Hindlimb muscle (tissue), 1 donor: Measurements from ENCODE around the gene DYRK1B. TPM values are rescaled to one million over a fixed set of nuclear protein-coding genes. Genes with fewer than 3 reads are reported as not detected.
"Not testable (repeated sequence)": the region's sequence is repeated elsewhere in the genome, so short reads cannot be mapped to it uniquely, and the experiment has no call there.

Experiments
- DNase-seq: peaks from one replicate; pipeline ENCODE4 v3.0.0-alpha.2; 2013
- polyA plus RNA-seq: library from polyadenylated mRNA; unstranded; fragments of 120-200 nt; gene quantifications from one replicate; pipeline ENCODE4 v1.2.1, GENCODE V29; 2013; ENCODE audit not compliant: insufficient read length

DYRK1B gene
- 78.4 TPM for polyA plus RNA-seq

DNA sequence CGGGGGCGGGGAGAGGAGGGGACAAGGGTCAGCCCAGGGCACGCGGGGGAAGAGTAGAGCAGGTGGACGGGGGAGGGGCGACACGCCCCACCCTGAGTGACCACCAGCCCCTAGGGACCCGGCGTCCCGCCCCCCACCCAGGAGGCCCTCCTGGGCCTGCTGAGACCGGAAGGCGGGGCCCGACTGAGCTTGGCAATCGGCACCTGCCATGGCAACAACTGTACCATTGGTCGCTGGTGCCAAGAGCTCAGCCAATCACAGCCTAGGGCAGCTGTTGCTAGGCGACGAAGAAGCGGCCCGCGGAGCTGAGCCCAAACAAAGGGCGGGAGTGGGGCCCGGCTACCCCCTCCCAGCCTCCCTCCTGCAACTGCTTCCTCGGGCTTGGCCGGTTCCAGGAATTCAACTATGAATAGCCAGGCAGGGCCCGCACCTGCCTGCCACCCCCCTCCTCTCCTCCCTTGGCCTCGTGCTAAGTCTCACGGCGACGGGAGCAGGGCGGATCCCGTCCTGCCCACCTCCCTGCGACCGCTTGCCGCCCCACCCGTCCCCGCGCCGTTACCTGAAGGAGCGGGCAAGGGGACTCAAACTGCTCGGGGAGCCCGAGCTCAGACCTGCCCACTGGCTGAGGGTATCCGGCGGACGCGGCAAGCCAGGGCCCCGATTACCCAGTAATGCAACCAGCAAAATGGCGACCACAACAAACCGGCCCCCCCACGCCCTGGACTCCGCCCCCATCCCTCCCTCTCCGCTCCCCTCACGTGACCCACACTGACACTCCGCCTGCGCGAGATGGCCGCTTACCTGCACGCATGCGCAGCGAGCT, at the start of gene DYRK1B:
Gene DYRK1B (minus strand): TSS at position 699 of the 823 bp plus-strand sequence. CDS start 2,295 bp downstream, outside the sequence.
- DNase-seq = peak; percentile 97

DNA sequence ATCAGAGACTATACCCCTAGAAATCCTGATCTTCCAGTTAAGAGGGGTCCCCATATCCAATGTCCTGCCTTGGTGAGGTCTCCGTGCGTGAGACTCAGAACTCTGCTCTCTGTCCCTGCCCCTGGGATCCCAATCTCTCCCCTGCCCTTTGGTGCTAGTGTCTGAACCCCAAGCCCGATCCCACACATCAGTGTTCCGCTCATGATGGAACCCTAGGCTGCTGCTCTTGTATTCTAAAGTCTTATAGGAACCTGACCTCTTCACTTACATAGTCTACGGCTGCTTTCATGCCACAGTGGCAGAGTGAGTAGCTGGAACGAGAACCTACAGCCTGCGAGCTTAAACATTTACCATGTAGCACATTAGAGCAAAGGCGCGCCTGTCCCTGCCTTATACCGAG, 48.7 kb upstream of the DYRK1B start:
- DNase-seq = not testable (repeated sequence)

DNA sequence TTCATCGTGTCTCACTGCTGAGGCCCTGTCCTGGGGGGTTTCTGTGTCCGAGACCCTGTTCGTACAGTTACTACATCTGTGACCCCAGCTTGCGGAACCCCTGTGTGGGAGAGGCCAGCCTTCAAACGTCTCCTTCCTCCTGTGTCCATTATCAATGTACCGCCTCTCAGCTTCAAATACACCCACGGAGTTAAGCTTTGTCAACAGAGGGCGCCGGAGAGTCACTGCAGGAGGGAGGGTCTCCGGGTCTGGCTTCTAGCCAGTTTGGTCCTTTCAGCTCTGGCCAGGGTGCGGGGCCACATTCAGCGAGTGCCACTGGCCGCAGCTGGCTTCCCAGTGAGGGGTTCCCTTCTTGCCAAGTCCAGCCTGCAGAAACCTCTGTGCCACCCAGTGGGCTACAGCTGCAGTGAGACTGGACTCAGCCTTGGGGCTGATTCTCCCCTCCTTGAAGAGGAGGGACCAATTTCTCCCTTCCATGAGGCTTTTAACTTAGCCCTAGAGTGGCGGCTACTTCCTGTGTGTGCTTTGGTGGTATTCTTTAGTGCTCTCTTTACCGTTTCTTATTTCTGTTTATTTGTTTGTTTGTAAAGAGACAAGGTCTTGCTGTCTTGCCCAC, 47.6 kb upstream of the DYRK1B start:
- not testable (repeated sequence) for DNase-seq

DNA sequence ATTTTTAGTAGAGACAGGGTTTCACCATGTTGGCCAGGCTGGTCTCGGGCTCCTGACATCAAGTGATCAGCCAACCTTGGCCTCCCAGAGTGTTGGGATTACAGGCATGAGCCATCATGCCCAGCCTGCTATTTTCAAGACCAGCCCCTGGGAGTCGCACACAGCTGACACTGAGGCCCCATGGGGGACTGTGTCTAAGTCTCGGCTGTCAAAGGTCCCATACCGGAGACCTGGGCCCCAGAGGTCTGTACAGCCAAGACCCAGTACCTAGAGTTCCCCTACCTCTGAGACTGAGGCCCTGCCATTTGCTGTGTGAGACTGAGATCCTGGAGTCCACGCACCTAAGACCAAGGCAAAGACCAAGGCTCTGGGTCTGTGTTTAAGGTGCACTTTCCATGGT, 46.3 kb upstream of the DYRK1B start:
- not testable (repeated sequence) for DNase-seq

DNA sequence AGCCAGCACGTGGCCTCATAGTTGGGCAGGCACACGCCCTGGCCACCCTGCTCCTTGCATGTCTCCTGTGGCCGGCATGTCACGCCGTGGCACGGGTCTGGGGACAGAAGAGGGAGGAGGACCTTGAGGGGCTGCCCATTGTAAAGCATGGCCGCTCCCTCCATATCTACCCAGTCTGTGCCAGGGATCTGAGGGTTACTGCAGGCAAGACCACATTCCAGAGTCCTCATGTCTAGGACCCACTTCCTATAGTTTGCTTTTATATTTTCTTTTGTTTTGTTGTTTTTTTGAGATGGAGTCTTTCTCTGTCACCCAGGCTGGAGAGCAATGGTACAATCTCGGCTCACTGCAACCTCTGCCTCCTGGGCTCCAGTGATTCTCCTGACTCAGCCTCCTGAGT, 45.8 kb upstream of the DYRK1B start:
- DNase-seq = not testable (repeated sequence)

DNA sequence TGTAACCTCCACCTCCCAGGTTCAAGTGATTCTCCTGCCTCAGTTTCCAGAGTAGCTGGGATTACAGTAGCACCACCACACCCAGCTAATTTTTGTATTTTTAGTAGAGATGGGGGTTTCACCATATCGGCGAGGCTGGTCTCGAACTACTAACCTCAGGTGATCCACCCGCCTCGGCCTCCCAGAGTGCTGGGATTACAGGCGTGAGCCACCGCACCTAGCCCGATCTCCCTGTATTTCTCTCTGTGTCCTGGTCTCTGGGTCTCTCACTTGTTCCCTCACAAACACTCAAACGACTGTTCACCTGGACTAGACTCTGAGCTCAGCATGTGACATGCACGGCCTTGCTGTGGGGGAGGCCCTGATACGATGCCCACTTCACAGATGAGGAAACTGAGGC, 44.9 kb upstream of the DYRK1B start:
- DNase-seq = not testable (repeated sequence)

DNA sequence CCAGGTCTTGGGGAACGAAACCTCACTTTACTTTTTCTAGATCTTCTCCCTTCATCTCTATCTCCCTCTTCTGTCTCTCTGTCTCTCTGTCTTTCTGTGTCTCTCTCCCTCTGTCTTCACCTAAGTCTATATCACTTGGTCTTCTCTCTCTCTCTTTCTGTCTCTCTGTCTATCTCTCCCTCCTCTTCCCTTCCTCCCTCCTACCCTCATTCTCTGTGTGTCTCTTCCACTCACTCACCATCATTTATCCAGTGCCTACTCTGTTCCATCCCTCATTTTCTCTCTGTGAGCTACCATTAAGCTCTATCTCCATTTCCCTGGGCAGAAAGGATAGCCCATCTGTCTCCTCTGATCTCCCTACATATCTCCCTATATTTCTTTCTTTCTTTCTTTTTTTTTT, 44.4 kb upstream of the DYRK1B start:
- no peak for DNase-seq

DNA sequence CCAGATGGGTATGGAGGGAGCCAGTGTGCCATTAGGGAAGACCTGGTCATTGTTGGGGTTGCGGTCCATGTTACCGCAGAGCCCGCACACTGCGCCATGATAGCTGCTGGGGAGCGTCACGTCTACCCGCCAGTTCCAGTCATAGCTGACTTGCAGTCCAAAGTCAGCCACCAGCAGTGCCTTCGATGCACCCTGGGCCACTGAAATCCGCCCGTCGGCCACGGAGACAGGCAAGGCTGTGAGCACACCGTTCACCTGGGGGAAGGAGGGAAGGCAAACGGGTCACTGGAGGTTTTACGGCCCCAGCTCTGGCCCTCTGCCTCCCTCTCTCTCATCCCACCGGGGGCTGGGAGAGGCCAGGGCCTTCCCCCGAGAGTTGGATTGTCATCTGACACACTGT, 44.0 kb upstream of the DYRK1B start:
- DNase-seq = not testable (repeated sequence)

DNA sequence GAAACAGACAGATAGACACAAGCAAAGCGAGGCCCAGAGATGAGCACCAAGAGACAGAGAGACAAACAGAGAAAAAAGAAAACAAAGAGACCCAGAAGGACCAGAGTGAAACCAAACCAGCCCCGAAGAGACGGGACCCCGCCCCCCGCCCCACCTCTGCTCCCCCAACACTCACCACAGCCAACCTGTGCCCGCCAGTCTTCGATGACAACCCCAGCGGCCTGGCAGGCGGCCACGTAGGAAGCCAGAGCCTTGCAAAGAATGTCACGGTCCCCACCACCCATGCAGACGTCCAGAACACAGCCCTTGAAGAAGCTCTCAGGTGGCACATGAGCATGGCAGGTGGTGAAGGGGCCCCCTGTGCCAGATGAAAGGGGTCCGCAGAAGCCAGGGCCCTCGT, 43.5 kb upstream of the DYRK1B start:
- DNase-seq = not testable (repeated sequence)

DNA sequence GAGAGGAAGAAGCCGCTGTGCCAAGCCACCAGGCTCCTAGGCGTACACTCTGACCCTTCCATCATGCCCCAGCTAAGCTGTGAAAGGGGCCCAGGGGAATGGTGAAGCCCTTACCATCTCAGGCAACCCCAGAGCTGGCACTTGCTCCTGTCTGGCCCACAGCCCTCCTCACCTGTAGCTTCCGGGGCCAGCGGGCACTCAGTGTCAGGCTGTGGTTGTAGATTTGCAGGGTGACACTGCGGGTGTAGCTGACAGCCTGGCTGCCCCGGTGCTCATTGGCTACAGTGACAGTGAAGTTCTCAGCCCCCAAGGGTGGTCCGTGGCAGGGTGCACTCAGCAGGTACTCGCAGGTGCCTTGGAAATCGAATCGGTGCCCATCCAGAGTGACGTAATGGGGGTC, 42.5 kb upstream of the DYRK1B start:
- DNase-seq = not testable (repeated sequence)

DNA sequence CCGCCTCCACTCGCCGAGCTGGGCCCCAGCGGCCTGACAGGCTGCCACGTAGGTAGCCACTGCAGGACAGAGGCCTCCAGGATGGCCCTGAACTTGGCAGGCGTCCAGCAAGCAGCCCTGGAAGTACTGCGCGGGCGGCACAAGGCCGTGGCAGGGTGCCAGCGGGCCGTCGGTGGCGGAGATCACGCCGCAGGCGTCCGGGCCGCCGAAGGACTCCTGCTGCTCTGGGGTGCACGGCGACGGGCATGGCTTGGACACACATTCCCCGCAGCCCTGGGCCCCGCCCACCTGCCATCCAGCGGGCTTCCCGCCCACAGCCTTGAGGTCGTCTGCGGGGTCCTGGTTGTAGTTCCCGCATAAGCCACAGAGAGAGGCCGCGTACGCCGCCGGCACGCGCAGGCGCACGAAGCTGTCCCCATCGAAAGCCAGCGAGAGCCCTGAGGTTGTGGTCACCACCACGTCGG, 41.5 kb upstream of the DYRK1B start:
- not testable (repeated sequence) for DNase-seq

DNA sequence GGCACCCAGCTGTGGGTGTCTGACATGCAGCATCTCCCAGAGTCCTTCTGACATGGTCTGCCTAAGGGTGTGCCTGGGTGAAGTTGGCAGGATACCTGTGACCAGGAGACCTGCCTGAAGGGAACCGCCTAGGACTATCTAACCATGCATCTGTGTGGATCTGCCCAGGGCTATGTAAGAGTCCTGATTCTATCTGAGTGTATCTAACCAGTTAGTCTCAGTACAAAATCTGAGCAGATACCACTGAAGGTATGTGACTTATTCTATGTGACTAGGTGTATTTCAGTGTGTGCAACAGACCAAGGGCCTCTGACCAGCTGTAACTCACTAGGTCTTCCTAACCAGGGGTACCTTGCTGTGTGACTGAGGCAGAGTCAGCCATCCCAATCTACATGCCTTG, 40.4 kb upstream of the DYRK1B start:
- no peak for DNase-seq

DNA sequence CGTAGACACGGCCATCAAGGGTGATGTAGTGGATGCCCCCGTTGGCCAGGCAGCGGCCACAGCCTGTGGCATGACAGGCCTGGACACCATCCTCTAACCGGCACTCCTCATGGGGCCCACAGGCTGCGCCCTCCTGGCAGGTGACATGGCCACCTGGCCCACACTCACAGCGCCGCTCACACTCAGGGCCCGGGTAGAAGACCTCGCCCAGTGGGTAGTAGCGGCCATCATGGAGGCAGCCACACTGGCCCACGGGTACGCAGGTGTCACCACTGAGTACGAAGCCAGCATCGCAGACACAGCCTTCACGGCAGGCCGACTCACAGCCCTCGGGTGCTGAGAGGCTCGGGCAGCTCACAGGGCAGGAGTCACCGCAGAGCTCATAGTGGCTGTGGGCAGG, 39.4 kb upstream of the DYRK1B start:
- no peak for DNase-seq

DNA sequence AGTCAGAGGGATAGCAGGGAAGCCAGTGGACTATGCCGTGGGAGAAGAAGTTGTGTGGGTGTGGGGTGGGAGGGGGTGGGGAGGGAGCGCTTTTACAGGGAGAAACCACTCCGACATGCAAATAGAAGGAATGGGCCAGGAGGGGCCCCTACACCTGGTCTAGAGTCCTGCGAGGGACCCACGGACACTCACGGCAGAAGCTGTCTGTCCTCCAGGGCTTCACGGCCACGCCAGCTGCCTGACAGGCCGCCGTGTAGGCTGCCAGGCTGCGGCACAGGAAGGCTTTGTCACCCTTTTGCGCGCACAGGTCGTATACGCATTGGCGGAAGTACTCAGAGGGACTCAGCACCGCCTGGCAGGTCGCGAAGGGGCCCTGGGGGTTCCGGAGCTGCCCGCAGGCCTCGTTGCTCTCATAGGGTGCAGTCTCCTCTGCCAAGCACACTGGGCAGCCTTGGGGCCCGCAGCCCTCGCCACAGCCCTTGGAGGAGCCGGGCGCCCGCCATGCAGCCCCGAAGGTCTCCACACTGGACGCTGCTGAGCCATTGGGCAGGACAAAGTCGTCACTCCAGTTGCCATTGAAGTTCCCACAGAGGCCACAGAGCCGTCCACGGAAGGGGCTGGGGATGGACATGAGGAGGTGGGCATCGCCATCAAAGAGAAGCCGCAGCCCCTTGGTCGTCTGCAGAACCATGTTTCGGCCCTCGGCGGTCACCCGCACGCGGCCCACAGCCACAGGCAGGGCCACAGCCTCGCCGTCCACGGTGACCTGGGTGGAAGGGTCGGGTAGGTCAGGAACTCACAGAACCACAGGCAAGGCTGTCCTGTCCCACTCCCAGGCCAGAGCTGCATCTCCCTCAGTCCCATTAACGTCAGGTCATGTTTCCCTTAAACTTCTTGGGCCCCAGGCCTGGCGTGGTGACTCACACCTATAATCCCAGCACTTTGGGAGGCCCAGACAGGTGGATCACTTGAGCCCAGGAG, 38.2 kb upstream of the DYRK1B start:
- DNase-seq = no peak

DNA sequence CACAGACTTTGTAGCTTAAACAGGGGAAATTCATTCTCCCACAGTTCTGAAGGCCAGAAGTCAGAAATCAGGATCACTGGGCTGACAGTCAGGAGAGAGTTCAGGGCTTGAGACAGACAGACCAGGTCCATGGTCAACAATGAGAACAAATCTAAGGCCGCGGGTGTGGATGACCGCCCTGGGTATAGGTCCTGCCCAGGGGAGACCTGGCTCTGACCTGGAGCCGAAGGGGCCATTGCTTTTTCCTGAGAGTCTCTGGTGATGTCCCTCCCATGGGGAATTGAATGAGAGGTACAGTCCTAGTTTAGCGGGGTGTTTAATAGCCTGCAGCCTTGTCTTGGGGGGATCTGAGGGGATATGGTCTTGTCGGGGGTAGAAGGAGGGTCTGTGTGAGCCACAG, 37.4 kb upstream of the DYRK1B start:
- DNase-seq = no peak

DNA sequence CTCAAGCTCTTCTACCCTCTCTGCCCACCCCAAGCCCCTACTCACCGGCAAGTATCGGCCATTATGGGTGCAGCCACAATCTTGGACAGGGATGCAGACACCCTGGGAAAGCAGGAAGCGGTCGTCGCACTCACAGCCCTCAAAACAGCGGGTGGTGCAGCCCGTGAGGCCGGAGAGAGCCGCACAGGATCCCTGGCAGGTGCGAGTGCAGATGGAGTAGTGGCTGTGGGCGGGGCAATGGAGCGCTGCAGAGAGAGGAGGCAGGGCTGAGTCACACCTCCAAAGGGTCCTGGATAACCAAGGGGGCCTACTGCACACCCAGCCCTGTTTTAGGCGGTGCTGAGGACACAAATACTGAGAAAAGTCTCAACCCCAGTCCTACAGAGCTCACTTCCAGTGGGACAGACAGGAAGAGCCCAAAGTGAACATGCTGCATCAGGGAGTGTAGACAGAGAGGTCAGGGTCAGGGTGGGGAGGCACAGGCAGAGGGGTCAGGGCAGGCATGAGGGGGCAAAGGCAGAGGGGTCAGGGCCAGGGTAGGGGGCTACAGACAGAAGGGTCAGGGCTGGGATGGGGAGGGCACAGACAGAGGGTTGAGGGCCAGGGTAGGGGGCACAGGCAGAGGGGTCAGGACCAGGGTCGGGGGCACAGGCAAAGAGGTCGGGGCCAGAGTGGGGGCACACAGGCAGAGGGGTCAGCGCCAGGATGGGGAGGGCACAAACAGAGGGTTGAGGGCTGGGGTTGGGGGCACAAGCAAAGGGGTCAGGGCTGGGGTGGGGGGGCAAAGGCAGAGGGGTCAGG, 36.4 kb upstream of the DYRK1B start:
- no peak for DNase-seq

DNA sequence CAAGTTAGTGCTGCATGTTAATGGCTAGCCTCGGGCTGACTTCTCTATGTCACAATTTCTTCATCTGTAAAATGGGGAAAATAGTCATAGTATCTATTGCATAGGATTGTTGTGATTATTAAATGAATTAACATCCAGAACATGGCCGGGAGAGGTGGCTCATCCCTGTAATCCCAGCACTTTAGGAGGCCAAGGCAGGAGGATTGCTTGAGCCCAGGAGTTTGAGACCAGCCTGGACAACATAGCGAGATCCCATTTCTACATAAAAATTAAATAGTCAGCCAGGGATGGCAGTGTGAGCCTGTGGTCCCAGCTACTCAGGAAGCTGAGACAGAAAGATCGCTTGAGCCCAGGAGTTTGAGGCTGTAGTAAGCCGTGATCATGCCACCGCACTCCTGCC, 34.0 kb upstream of the DYRK1B start:
- no peak for DNase-seq

DNA sequence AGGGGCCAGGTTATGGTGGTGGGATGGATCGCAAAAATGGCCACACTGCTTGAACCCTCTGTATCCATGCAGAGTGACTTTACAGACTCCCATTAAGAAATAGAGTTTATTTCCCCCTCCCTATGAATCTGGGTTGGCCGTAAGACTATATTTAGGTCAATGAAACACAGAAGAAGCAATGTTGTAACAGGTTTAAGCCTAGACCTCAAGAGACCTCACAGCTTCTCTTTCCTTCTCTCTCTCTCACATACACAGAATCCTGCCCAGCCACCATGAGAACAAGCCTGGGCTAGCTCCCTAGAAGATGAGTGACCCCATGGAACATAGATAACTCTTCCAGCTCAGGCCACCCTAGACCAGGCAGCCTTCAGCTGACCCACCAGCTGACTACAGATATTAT, 33.2 kb upstream of the DYRK1B start:
- no peak for DNase-seq

DNA sequence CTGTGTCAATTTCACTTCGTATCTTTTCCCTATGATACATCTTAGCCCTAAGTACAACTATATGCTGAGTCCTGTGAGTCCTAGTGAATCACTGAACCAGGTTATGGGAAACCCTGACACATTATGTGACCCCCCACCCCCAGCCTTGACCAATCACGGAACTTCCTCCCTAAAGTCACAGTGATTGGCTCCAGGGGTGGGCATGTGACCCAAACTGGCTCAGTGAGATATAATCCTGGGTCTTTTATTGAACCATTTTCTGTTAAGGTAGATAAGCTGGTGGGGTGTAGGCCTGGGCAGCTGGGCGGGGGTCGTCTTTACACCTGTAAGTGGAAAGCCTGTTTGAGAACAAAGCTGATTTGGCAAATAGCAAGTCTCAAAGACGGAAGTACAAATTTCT, 32.0 kb upstream of the DYRK1B start:
- DNase-seq = no peak

DNA sequence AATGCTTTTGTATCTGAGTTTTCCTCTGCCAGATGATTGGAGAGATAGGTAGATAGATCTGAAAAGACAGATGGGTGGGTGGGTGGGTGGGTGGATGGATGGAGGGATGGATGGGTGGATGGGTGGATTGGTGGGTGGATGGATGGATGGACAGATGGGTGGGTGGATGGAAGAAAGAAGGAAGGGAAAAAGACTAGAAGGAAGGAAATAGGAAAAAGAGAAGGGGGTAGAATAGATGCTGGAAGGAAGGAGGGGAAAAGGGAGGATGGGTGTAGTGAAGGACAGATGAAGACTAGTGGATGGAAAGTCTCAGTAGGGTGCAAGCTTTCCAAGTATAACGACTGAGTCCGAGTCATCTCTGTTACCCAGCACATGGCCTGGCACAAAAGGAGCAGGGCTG, 31.2 kb upstream of the DYRK1B start:
- no peak for DNase-seq

DNA sequence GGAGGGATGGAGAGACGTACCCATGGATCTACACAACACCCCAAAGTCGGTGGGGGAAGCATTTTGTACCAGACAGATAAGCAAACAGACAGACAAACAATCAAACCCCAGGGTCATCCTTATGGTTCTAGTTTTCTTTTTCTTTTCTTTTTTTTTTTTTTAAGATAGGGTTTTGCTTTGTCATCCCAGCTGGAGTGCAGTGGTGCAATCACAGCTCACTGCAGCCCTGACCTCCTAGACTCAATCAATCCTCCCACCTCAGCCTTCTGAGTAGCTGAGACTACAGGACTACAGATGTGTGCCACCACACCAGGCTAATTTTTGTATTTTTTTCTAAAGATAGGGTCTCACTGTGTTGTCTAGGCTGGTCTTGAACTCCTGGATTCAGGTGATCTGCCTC, 30.2 kb upstream of the DYRK1B start:
- no peak for DNase-seq

DNA sequence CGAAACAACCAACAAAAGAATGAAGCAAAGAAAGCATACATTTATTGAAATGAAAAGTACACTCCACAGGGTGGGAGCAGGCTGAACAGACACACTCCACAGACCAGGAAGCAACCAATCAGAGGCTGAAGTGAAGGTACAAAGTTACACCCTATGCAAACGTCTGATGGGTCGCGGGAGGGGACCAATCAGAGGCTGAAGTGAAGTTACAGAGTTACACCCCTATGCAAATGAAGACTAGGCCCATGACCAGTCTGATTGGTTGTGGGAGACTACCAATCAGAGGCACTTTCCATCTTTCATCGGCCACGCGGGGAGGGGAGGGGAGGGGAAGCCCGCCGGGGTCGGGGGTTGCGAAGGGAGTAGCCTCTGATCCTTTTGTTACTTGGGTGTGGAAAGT, 24.6 kb upstream of the DYRK1B start:
- no peak for DNase-seq
